Peyer's patch (tissue), 4 donors: ENCODE results near the gene UNCX. TPM values are rescaled to one million over a fixed set of nuclear protein-coding genes. Genes with fewer than 3 reads are reported as not detected.

Source experiments
- DNase-seq, 3 donors: peaks; one replicate each; pipeline ENCODE4 v3.0.0-alpha.2; 2017 to 2019
- H3K27ac ChIP-seq, 4 donors: fragments of 200-600 bp; sonication (generic); one replicate each; pipeline ENCODE4 v1.5.1; 2016 to 2019
- H3K27me3 ChIP-seq, 2 donors: fragments of 200-600 bp; sonication (generic); one replicate each; pipeline ENCODE4 v1.5.1; 2019
- H3K36me3 ChIP-seq, 3 donors: fragments of 200-600 bp; sonication (generic); one replicate each; pipeline ENCODE4 v1.5.1; 2016 to 2019
- H3K4me1 ChIP-seq, 4 donors: fragments of 200-600 bp; sonication (generic); one replicate each; pipeline ENCODE4 v1.5.1; 2016 to 2019
- H3K4me3 ChIP-seq, 4 donors: fragments of 200-600 bp; sonication (generic); 1 replicate in 3 of 4; 2 replicates in 1 of 4; pipeline ENCODE4 v1.5.1; 2016 to 2019; ENCODE audit warnings: mild to moderate bottlenecking in 1 of 4
- H3K9me3 ChIP-seq, 4 donors: fragments of 200-600 bp; sonication (generic); one replicate each; pipeline ENCODE4 v1.5.1; 2016 to 2019; ENCODE audit warnings: mild to moderate bottlenecking in 1 of 4
- POLR2A ChIP-seq, 2 donors: fragments of 450-650 bp; IDR thresholded peaks; one replicate each; pipeline ENCODE4 v1.5.1; 2017; ENCODE audit warnings: antibody characterized with exemption in 2 of 2, mild to moderate bottlenecking in 2 of 2, moderate library complexity in 2 of 2
- total RNA-seq, 4 donors: library from RNA; depleted of rRNA; stranded (reverse); fragments of >200 nt; gene quantifications; one replicate each; pipeline ENCODE4 v1.1.0, GENCODE V29; 2016
- TF ChIP-seq, protein P1 (sequence below), 6 experiments: fragments of 450-650 bp in 4 of 6; fragments of 200-600 bp in 2 of 6; sonication (generic) in 1 of 6; IDR thresholded peaks; one replicate each; pipeline ENCODE4 v1.5.1; 2017 to 2019; ENCODE audit warnings: antibody characterized with exemption in 6 of 6, mild to moderate bottlenecking in 3 of 6, moderate library complexity in 1 of 6

The UNCX gene
- total RNA-seq, 4 donors from 2014 or later = not detected

DNA sequence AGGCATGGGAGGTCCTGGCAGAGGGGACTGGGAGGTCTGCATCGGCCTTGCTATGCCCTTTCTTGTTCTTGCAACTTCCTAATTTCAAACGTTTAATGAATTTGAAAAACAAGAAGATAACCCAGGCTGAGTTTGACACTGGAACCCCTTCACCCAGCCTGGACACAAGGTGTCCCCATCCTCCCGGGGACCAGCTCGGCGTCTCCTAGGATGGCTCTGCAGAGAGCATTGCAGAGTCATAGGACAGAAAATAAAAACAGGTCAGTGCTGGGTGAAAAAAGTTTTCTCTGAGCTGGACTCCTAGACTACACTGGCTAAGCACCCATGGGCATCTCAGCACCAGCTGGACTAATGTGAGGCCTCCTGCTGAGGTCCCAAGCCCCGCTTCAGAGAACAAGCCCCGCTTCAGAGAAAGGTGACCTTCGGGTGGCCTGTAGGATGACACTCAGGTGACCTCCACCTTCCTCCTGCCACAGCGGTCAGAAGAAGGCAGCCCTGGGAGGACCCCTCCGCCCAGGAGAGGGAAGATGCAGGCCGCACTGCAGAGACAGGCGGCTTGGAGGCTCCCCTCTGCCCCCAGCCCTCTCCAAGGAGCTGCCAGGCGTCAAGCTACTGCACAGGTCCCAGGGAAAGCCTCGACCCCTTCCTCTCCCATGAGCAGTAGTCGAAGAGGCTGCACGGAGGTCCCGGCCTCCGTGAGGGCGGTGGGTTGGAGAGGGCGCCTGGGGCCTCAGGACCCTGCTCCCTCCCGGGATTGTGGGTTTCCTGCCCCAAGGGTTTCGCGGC, 9.3 kb upstream of the UNCX start:
- no peak for DNase-seq
- H3K4me1 ChIP-seq = peaks cover 0 to 8% (median 0%) of the 10 kb centered on the region in 4 donors
- no peaks in the 10 kb centered on the region for H3K36me3 ChIP-seq
- no peak overlapping the region for H3K4me3 ChIP-seq
- no peak for TF ChIP-seq POLR2A (IDR thresholded peaks at IDR 0.05)
- TF ChIP-seq, protein P1, sequence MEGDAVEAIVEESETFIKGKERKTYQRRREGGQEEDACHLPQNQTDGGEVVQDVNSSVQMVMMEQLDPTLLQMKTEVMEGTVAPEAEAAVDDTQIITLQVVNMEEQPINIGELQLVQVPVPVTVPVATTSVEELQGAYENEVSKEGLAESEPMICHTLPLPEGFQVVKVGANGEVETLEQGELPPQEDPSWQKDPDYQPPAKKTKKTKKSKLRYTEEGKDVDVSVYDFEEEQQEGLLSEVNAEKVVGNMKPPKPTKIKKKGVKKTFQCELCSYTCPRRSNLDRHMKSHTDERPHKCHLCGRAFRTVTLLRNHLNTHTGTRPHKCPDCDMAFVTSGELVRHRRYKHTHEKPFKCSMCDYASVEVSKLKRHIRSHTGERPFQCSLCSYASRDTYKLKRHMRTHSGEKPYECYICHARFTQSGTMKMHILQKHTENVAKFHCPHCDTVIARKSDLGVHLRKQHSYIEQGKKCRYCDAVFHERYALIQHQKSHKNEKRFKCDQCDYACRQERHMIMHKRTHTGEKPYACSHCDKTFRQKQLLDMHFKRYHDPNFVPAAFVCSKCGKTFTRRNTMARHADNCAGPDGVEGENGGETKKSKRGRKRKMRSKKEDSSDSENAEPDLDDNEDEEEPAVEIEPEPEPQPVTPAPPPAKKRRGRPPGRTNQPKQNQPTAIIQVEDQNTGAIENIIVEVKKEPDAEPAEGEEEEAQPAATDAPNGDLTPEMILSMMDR (IDR thresholded peaks at IDR 0.05) = peak in 2 of 6 experiments; percentile 7
- H3K27me3 ChIP-seq = peaks cover 0 to 47% of the 10 kb centered on the region in 2 donors
- H3K9me3 ChIP-seq = no peaks in the 10 kb centered on the region
- H3K27ac ChIP-seq = no peak overlapping the region

DNA sequence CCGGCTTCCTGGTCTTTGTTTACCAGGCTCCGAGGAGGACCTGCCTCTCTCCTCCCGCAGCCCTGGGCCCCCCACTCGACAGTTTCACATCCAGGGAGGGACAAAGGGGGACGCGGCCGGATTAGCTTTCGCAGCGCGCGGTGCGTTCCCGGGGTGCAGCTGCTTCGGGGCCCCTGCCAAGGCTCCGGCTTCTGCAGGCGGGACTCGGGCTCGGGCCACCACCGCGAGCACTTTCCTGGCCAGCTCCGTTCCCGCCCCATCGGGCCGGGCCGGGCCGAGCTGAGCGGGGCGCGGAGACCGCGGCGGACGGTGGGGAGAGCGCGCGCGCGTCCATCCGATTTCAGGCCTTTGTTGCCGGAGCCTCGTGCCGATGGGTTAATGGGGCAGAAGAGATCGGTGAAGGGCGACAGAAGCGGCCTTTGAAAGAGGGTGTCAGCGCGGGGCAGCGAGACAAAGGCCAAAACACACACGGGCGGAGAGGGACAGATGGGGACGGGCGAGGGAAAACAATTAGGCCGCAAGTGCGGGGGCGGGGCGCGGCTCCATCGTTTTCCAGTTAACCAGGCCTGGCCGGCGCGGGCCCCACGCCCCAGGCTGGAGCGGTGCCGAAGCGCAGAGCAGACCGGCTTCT, 8.5 kb upstream of the UNCX start:
- peak in 1 of 3 donors; percentile 39 for DNase-seq
- Histone ChIP-seq H3K9me3 (no peaks in the 10 kb centered on the region), H3K27ac (no peak overlapping the region), H3K27me3 (peaks cover 0 to 51% of the 10 kb centered on the region in 2 donors), H3K36me3 (no peaks in the 10 kb centered on the region), H3K4me3 (no peak overlapping the region), H3K4me1 (peaks cover 0 to 8% (median 0%) of the 10 kb centered on the region in 4 donors)
- TF ChIP-seq POLR2A (IDR thresholded peaks at IDR 0.05) = no peak
- TF ChIP-seq, protein P1 (IDR thresholded peaks at IDR 0.05) = no peak

DNA sequence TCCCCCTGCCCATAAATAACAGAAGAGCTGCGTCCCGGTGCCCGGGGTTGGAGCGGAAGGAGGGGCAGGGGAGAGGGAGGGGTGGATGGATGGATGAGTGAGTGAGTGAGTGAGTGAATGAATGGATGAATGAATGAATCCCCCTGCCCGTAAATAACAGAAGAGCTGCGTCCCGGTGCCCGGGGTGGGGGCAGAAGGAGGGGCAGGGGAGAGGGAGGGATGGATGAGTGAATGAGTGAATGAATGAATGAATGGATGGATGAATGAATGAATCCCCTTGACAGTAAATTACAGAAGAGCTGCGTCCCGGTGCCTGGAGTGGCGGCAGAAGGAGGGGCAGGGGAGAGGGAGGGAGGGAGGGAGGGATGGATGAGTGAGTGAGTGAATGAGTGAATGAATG, 7.6 kb upstream of the UNCX start:
- TF ChIP-seq, protein P1 (IDR thresholded peaks at IDR 0.05) = no peak
- no peak for TF ChIP-seq POLR2A (IDR thresholded peaks at IDR 0.05)
- no peak overlapping the region for H3K4me3 ChIP-seq
- H3K27ac ChIP-seq = no peak overlapping the region

DNA sequence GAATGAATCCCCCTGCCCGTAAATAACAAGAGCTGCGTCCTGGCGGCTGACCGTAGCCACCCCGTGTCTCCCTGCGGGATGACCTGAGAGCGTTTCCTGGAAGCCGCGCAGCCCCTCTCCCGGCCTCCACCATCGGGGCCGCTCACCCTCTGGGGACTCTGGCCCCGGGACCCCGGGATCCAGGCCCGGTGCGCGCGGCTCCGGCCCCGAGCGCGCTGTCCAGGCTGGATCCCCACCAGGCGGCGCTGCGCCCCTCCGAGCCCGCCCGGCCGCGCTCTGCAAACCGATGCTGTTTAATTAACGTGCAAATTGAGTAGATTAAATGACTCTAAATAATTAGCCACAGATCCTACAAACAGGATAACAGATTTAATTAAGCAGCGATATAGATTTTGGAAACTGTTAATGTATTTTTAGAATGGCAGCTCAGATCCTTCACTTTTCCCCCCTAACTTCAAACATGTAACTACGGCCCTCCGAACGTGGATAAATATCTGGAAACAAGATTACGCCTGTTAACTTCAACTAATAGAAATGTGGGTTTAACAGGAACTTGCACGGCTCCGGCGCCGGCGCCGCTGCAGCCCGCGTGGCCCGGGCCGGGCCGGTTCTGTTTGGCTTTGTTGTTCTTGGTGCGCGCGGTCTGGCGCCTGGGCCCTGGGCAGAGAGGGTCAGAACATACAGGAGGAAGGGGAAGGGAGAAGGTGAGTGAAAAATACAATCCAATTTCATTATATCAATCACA, 7.1 kb upstream of the UNCX start:
- TF ChIP-seq, protein P1 (IDR thresholded peaks at IDR 0.05) = peak; percentile 10 to 69 (median 61)
- no peak for TF ChIP-seq POLR2A (IDR thresholded peaks at IDR 0.05)
- peaks cover 0 to 62% of the 10 kb centered on the region in 2 donors for H3K27me3 ChIP-seq
- DNase-seq = peak in 1 of 3 donors; percentile 57

More for the DNA sequence above, 7.6 kb upstream of the UNCX start:
- Histone ChIP-seq H3K4me1 (peaks cover 0 to 8% (median 0%) of the 10 kb centered on the region in 4 donors), H3K36me3 (no peaks in the 10 kb centered on the region), H3K27me3 (peaks cover 0 to 57% of the 10 kb centered on the region in 2 donors), H3K9me3 (peaks cover 0 to 5% (median 0%) of the 10 kb centered on the region in 4 donors)
- DNase-seq = no peak

DNA sequence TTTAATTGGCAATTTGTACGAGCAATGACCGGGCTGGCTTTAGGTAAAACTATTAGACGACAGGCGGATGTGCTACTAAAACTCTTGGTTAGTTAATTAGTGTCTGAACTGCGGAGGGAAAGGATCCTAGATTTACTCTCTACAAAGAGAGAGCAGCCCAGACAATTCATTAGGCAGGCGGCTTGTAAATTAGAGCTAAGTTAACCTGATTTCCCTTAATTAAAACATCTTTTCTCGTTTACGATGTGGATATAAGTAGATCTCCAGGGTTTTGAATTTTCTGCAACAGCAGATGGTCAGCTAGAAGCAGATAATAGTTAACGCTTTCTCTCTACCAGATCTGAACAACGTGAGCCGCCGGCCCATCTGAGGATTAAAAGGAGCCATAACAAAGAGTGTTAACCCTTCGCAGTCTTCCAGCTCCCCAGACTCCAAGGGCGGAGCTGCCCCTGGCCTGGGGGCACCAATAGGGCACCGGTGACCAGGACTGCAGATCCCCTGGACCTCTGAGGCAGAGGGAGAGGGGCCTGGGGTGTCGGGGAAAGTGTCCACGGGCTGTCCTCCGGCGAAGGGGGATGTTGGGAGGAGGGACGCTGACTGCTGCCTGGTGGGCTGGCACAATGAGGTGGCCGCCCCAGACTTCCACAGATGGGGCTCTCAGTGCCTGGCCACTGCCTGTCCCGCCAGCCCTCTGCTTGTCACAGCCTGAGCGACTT, 6.3 kb upstream of the UNCX start:
- peaks cover 3 to 70% of the 10 kb centered on the region in 2 donors for H3K27me3 ChIP-seq
- peaks cover 0 to 8% (median 0%) of the 10 kb centered on the region in 4 donors for H3K4me1 ChIP-seq
- H3K9me3 ChIP-seq = peaks cover 0 to 5% (median 0%) of the 10 kb centered on the region in 4 donors
- H3K36me3 ChIP-seq = no peaks in the 10 kb centered on the region
- no peak overlapping the region for H3K4me3 ChIP-seq
- DNase-seq = no peak
- no peak overlapping the region for H3K27ac ChIP-seq
- TF ChIP-seq, protein P1 (IDR thresholded peaks at IDR 0.05) = no peak
- no peak for TF ChIP-seq POLR2A (IDR thresholded peaks at IDR 0.05)

More for the DNA sequence above, 7.1 kb upstream of the UNCX start:
- peaks cover 0 to 8% (median 0%) of the 10 kb centered on the region in 4 donors for H3K4me1 ChIP-seq
- H3K4me3 ChIP-seq = no peak overlapping the region
- H3K36me3 ChIP-seq = no peaks in the 10 kb centered on the region
- H3K9me3 ChIP-seq = peaks cover 0 to 5% (median 0%) of the 10 kb centered on the region in 4 donors
- H3K27ac ChIP-seq = no peak overlapping the region
